ENCODE results near the gene SARDH. TPM values are rescaled to one million over a fixed set of nuclear protein-coding genes. Genes with fewer than 3 reads are reported as not detected.

Gene SARDH
- total and polyA plus RNA-seq, 2 donors from 2014 or later: 4.6 to 12.0 TPM

DNA sequence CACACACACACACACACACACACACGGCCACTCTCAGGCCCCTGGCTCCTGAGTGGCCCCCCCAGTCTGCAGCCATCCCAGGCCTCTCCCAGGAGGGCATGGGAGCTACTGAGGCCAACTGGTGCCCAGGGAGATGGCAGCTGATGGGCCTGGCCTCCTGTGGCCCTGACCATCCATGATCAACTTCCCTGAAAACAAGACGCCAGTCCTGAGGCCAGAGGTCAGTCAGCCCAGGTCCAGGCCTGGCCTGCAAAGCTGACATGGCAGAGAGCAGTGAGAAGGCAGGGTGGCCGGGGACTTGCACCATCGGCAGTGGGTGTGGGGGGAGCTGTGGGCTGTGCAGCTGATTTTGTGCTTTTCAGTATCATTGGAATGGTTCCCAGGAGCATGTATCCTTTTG lies 47.0 kb downstream of the SARDH start:
- no peak for TF ChIP-seq CTCF (IDR thresholded peaks at IDR 0.05; ENCODE audit: borderline replicate concordance, extremely low read depth, insufficient read depth)
- Histone ChIP-seq H3K9me3 (ENCODE audit: control insufficient read depth in 2 of 3, insufficient read depth in 1 of 3, low read length in 3 of 3) (no peaks in the 10 kb centered on the region), H3K9ac (ENCODE audit: low read length in 3 of 3) (no peak overlapping the region), H3K27me3 (ENCODE audit: control insufficient read depth, insufficient read depth, low read length) (no peaks in the 10 kb centered on the region), H3K4me3 (ENCODE audit: low read length in 3 of 3) (no peak overlapping the region), H3K36me3 (ENCODE audit: control insufficient read depth in 2 of 3, insufficient read depth in 3 of 3, low read length in 3 of 3) (peaks cover 0 to 7% (median 0%) of the 10 kb centered on the region in 3 donors), H3K27ac (ENCODE audit: low read depth in 2 of 2, low read length in 2 of 2) (no peak overlapping the region), H3K4me1 (ENCODE audit: control insufficient read depth in 2 of 3, insufficient read depth in 2 of 3, low read depth in 1 of 3, low read length in 3 of 3) (no peaks in the 10 kb centered on the region)
- intact Hi-C loops (cut with DNase I): no loop called here
- no peak for FAIRE-seq
- peak in 1 of 5 donors; percentile 56 for DNase-seq

- peak; percentile 73 to 92 (median 86) for DNase-seq
- no peak for FAIRE-seq
- intact Hi-C loops (cut with DNase I): no loop called here
Observed at GRCh38 chr9:133690081-133690561, 48.0 kb downstream of the SARDH start.

DNA sequence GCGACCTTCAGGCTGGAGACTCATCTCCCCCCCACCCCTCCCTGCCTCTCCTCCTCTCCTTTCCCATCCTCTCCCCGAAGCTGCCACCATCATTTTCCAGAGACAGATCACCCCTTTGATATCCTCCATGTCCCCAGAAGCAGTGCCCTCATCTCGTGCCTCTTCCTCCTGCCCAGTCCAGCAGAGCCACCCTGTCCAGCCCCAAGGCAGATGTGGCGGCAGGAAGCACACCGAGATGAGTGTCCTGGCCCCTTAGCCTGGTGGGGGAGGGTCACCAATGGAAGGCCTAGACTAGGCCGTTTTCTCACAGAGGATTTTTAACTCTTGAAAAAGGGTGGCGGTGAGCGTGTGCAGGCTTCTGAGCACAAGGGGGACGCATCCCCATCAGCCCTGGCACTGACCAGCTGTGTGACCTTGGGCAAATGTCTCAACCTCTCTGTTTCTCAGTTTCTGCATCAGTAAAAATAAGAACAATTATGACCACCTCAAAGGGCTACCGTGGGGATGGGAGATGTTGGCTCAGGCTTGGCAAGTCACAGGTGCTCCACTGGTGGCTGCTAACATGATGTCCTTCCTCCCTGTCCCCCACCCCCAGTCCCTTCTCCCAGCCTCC lies 48.9 kb downstream of the SARDH start:
- no peaks in the 10 kb centered on the region for H3K4me1 ChIP-seq (ENCODE audit: control insufficient read depth in 2 of 3, insufficient read depth in 2 of 3, low read depth in 1 of 3, low read length in 3 of 3)
- no peak overlapping the region for H3K9ac ChIP-seq (ENCODE audit: low read length in 3 of 3)
- TF ChIP-seq CTCF (IDR thresholded peaks at IDR 0.05; ENCODE audit: borderline replicate concordance, extremely low read depth, insufficient read depth): no peak
- no peak overlapping the region for H3K4me3 ChIP-seq (ENCODE audit: low read length in 3 of 3)
- FAIRE-seq (no peak), DNase-seq (peak in 1 of 5 donors; percentile 33)
- H3K36me3 ChIP-seq (ENCODE audit: control insufficient read depth in 2 of 3, insufficient read depth in 3 of 3, low read length in 3 of 3): peaks cover 0 to 7% (median 0%) of the 10 kb centered on the region in 3 donors
- H3K27ac ChIP-seq (ENCODE audit: low read depth in 2 of 2, low read length in 2 of 2): no peak overlapping the region
- no peaks in the 10 kb centered on the region for H3K9me3 ChIP-seq (ENCODE audit: control insufficient read depth in 2 of 3, insufficient read depth in 1 of 3, low read length in 3 of 3)
- H3K27me3 ChIP-seq (ENCODE audit: control insufficient read depth, insufficient read depth, low read length): no peaks in the 10 kb centered on the region
- intact Hi-C loops (cut with DNase I): no loop called here

More at GRCh38 chr9:133690081-133690561, 48.0 kb downstream of the SARDH start:
- Histone ChIP-seq H3K27ac (ENCODE audit: low read depth in 2 of 2, low read length in 2 of 2) (no peak overlapping the region), H3K9me3 (ENCODE audit: control insufficient read depth in 2 of 3, insufficient read depth in 1 of 3, low read length in 3 of 3) (no peaks in the 10 kb centered on the region), H3K4me3 (ENCODE audit: low read length in 3 of 3) (no peak overlapping the region), H3K27me3 (ENCODE audit: control insufficient read depth, insufficient read depth, low read length) (no peaks in the 10 kb centered on the region), H3K9ac (ENCODE audit: low read length in 3 of 3) (no peak overlapping the region), H3K36me3 (ENCODE audit: control insufficient read depth in 2 of 3, insufficient read depth in 3 of 3, low read length in 3 of 3) (peaks cover 0 to 7% (median 0%) of the 10 kb centered on the region in 3 donors), H3K4me1 (ENCODE audit: control insufficient read depth in 2 of 3, insufficient read depth in 2 of 3, low read depth in 1 of 3, low read length in 3 of 3) (no peaks in the 10 kb centered on the region)
- no peak for TF ChIP-seq CTCF (IDR thresholded peaks at IDR 0.05; ENCODE audit: borderline replicate concordance, extremely low read depth, insufficient read depth)

All from kidney (tissue), 14 donors.